GM04504 (cell line): ENCODE results near the gene RTBDN.
A peak's percentile ranks its signal among the peaks of the same experiment; 100 is the strongest.

ENCODE experiments used
- DNase-seq: peaks from one replicate; pipeline ENCODE4 v3.0.0-alpha.2; 2012; ENCODE audit warnings: low read depth

RTBDN gene

DNA sequence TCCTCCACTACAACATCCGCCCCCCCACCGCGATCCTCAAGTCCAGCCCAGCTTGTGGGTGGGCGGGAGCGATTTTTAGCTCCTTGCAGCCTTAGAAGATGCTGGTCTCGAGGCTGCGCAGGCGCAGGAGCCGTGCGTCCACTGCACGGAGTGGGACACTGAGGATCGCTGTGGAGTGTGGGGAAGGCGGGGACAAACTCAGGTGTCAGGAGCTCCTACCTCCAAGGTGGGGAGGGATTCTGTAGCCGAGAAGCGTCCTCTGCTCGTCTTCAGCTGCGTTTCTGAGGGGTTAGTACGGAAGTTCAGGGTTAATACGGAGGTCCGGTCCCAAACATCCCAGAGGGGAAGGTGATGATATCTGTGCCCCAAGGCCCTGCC is at the start of gene RTBDN:
Gene RTBDN (minus strand): TSS at position 14 of the 378 bp plus-strand sequence. CDS start 4,600 bp downstream, outside the sequence.
- no peak for DNase-seq

GRCh38 chr19:12882589-12882988 is 48.2 kb upstream of the RTBDN start:
- DNase-seq: no peak

DNA sequence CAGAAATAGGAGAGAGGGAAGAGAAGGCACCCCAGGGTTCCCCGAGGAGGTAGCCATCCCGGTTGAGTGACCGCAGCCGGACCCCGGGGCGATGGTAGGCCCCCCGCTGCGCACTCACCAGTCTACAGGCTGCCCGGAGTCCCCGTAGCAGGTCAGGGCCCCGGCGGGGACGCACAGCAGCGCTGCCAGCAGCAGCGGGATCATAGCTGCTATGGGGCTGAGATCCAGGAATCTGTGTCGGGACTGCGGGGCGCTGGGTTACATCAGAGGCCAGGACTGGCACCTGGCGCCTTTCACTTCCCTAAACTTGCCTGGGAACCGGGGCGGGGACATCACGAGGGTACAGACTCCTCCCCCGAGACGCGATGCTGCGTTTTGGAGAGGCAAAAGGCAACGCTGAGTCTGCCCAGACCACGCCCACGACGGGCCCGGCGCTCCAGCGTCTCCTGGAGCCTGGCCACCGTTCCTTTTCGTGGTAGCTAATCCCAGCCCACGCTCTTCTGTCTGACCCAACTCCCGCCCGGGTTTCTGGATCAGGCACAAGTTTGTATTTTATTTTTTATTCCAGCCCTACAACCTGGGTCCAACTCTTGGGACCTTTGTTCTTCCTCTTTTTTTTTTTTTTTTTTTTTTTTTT is 46.9 kb upstream of the RTBDN start, which contains the start of gene DNASE2:
Gene DNASE2 (minus strand): TSS at position 278 of the 637 bp plus-strand sequence. CDS start 74 bp downstream, at position 204.
- DNase-seq: peak; percentile 81

DNA sequence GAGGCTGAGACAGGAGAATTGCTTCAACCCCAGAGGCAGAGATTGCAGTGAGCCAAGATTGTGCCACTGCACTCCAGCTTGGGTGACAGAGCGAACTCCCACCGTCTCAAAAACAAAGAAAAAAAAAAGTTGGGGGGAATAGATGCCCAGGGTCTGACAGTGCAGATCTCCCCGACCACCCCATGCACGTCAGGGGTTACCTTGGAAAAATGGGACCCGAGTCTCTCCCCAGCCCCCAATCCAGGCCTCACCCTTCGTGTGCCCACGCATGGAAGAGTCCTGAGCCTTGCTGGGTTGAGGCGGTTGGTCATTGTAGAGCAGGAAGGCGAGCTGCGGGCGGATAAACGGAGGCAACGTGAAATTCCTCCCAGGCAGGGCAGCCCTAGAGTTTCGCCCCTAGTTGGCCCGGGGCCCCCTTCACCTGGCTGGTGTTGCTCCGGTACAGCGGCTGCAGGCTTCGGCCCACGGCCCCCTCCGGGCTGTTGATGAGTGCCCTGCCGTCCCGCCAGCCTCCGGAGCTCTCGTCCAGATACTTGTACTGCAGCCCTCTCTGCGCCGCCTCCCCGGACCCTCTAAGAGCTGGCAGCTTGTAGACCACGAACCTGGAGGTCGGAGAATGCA is 46.3 kb upstream of the RTBDN start:
- DNase-seq: no peak

DNA sequence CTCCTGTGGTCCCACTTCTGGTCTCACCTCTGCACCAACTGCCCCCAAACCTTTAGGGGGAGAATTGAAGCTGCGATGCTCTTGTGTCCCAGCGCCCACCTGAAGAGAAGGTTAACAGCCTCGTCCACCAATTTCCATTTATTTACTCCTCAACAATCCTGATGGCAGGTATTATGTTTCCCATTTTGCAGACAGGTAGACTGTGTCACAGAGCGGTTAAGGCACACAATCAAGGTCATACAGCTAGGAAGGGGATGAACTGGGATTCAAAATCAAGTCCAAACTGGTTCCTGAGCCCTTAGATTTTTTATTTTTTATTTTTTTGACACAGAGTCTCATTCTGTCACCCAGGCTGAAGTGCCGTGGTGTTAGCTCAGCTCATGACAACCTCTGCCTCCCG is 40.7 kb upstream of the RTBDN start:
- no peak for DNase-seq

GRCh38 chr19:12873891-12874745 is 39.7 kb upstream of the RTBDN start:
- no peak for DNase-seq

DNA sequence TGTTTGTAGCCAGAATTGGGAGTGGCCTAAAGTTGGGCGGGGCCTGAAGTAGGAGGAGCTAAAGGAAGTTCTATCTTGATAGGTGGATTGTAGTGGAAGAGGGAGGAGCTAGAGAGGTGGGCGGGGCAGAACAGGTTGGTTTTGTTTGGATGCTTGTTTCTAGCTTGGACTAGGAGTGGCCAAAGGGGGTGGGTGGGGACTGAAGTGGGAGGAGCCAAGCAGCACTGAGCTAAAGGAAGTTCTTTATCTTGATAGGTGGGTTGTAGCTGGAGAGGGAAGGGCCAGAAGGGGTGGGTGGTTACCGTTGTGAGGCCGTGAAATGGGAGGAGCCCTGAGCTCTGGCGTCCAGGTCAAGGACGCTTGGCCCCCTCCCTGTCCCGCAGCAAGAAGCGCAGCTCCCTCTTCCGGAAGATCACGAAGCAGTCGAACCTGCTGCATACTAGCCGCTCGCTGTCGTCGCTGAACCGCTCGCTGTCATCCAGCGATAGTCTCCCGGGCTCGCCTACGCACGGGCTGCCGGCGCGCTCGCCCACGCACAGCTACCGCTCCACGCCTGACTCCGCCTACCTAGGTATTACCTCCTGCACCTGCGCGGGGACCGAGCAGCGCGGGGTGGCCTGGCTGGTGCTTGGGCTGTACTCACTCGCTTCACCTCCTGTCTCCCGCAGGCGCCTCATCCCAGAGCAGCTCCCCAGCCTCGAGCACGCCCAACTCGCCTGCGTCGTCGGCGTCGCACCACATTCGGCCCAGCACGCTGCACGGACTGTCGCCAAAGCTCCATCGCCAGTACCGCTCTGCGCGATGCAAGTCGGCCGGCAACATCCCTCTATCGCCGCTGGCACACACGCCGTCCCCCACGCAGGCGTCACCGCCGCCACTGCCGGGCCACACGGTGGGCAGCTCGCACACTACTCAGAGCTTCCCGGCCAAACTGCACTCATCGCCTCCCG is 38.8 kb upstream of the RTBDN start:
- no peak for DNase-seq

DNA sequence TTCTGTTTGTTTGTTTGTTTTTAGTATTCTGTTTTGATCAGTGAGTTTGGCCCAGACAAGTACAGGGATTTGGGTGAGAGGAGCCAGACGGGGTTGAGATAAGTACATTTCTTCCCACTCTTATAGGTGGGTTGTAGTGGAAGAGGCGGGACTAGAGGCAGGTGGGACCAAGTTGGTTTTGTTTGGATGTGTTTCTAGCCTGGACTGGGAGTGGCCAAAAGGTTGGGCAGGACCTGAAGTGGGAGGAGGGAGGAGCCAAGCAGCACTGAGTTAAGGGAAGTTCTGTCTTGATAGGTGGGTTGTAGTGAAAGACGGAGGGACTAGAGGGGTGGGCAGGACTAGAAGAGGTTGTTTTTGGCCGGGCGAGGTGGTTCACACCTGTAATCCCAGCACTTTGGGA is 37.9 kb upstream of the RTBDN start:
- DNase-seq: no peak

- DNase-seq: no peak
These were observed 37.3 kb upstream of the RTBDN start for GRCh38 chr19:12871681-12872080.

GRCh38 chr19:12868540-12869112 is 34.2 kb upstream of the RTBDN start:
- no peak for DNase-seq

DNA sequence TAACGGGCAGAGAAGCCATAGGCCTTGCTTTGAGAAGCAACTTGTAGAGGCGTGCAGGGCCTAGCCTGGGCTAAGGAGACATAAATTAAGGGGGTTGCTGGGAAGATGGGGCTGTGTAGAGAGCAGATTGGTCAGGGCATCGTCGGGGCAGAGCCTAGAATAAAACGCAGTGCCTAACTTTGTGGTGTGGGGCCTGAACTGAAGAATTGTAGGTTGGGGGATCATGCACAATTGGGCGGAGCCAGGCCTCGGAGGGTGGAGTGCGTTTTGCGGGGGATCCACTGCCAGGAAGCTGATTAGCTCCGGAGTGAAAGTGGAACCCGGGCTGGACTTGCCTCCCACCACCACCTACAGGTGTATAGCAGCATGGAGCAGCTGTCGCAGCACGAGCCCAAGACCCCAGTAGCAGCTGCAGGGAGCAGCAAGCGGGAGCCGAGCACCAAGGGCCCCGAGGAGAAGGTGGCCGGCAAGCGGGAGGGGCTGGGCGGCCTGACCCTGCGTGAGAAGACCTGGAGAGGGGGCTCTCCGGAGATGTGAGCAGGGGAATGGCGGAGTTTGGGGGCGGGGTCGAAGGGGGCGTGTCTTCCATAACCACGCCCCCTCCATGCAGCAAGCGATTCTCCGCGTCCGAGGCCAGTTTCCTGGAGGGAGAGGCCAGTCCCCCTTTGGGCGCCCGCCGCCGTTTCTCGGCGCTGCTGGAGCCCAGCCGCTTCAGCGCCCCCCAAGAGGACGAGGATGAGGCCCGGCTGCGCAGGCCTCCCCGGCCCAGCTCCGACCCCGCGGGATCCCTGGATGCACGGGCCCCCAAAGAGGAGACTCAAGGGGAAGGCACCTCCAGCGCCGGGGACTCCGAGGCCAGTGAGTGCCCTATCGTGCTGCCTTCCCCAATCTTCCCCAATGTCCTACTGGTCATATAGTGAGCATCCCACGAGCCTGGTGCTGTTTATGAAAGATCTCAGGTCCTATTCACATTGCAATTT is 33.0 kb upstream of the RTBDN start:
- no peak for DNase-seq

GRCh38 chr19:12866416-12867119 is 32.2 kb upstream of the RTBDN start:
- no peak for DNase-seq

GRCh38 chr19:12865746-12866415 is 31.5 kb upstream of the RTBDN start:
- DNase-seq: no peak

DNA sequence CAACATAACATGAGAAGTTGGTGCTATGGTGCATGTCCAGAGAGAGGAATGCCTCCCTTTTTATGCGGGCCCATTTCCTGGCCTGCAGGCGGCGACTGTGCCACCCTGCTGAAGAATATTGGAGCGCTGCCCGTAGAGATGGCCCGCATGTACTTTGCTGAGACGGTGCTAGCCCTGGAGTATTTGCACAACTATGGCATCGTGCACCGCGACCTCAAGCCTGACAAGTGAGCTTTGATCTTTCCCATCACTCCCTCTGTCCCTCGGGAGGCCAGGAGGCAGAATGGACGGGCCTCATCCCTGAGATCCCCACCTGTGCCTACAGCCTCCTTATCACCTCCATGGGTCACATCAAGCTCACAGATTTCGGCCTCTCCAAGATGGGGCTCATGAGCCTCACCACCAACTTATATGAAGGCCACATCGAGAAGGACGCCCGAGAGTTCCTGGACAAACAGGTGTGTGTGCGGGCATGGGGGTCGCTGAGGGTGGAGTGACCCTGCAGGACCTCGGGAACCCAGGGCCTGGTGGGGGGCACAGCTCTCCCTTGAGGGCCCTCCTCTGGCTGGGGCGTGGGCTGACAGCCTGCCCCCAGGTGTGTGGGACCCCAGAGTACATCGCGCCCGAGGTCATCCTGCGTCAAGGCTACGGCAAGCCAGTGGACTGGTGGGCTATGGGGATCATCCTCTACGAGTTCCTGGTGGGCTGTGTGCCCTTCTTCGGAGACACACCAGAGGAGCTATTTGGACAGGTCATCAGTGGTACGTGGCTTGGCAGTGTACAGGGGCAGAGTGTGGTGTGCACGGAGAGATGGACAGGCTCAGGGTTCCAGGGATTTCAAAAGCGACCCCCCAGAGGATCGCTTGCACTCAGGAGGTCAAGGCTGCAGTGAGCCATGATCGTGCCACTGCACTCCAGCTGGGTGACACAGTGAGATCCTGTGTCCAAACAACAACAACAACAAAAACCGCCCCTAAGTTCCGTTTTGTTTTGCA is 30.6 kb upstream of the RTBDN start:
- no peak for DNase-seq

DNA sequence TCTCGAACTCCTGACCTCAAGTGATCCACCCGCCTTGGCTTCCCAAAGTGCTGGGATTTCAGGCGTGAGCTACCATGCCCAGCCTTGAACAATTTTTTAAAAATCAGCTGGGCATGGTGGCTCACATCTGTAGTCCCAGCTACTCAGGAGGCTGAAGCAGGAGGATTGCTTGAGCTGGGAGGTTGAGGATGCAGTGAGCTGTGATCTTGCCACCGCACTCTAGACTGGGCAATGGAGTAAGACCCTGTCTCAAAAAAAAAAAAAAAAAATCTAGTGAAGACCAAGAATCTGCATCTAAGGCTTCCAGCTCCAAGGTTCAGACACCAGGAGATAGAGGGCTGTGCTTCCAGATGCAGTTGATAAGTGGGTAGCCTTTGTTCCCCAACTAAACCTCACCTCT is 29.8 kb upstream of the RTBDN start:
- DNase-seq: no peak

DNA sequence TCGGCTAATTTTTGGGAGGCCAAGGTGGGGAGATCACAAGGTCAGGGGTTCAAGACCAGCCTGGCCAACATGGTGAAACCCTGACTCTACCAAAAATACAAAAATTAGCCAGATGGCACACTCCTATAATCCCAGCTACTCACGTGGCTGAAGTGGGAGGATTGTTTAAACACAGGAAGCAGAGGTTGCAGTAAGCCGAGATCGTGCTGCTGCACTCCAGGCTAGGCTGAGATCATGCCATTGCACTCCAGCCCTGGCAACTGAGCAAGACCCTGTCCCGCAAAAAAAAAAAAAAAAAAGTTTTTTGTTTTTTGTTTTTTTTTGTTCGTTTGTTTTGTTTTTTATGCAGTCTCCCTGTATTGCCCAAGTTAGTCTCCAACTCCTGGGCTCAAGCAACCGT is 25.2 kb upstream of the RTBDN start:
- no peak for DNase-seq

GRCh38 chr19:12858041-12858928 is 23.9 kb upstream of the RTBDN start:
- no peak for DNase-seq
